CD4-positive, CD25-positive, alpha-beta regulatory T cell (primary cell): Measurements from ENCODE around the gene TFG. TPM values are rescaled to one million over a fixed set of nuclear protein-coding genes. Genes with fewer than 3 reads are reported as not detected.

Source experiments
- ATAC-seq, 2 donors: fragments of 150-1000 bp; cut with Tn5 transposase; one replicate each; pipeline ENCODE4 v1.10.0; 2021; ENCODE audit warnings: low read depth in 2 of 2, moderate number of reproducible peaks in 2 of 2, moderate library complexity in 1 of 2
- DNase-seq, 3 donors: peaks; one replicate each; pipeline versions ENCODE4 v3.0.0 to v3.0.0-alpha.2; 2012 to 2022; ENCODE audit warnings: mixed read lengths in 1 of 3
- H3K27ac ChIP-seq: one replicate; pipeline ENCODE4 v1.7.0; 2013; ENCODE audit warnings: mild to moderate bottlenecking, low read length; ENCODE audit not compliant: insufficient read depth, poor library complexity, severe bottlenecking
- H3K27me3 ChIP-seq: one replicate; pipeline ENCODE4 v1.7.0; 2013; ENCODE audit warnings: low read length; ENCODE audit not compliant: control insufficient read depth, insufficient read depth
- H3K36me3 ChIP-seq: one replicate; pipeline ENCODE4 v1.7.0; 2013; ENCODE audit warnings: mild to moderate bottlenecking, low read length, moderate library complexity; ENCODE audit not compliant: control insufficient read depth, insufficient read depth
- H3K4me1 ChIP-seq: 2 replicates; pipeline ENCODE4 v1.7.0; 2013; ENCODE audit warnings: mild to moderate bottlenecking, low read length; ENCODE audit not compliant: insufficient read depth, control insufficient read depth, poor library complexity, severe bottlenecking
- H3K4me3 ChIP-seq: one replicate; pipeline ENCODE4 v1.7.0; 2013; ENCODE audit warnings: low read depth, mild to moderate bottlenecking, low read length, moderate library complexity
- H3K9me3 ChIP-seq, 2 experiments: 1 replicate in 1 of 2; 2 replicates in 1 of 2; pipeline ENCODE4 v1.7.0; 2013; ENCODE audit warnings: low read length in 2 of 2, mild to moderate bottlenecking in 1 of 2, moderate library complexity in 1 of 2; ENCODE audit not compliant: control insufficient read depth in 2 of 2
- H3K27ac Mint-ChIP-seq, 3 donors: one replicate each; pipeline ENCODE4 v1.8.0; 2020 to 2022; ENCODE audit warnings: mild to moderate bottlenecking in 3 of 3, mixed read lengths in 3 of 3, moderate library complexity in 2 of 3
- H3K27me3 Mint-ChIP-seq: one replicate; pipeline ENCODE4 v1.8.0; 2022; ENCODE audit warnings: mild to moderate bottlenecking, mixed read lengths
- H3K36me3 Mint-ChIP-seq: one replicate; pipeline ENCODE4 v1.8.0; 2020; ENCODE audit warnings: mixed read lengths
- H3K4me1 Mint-ChIP-seq, 4 donors: one replicate each; pipeline ENCODE4 v1.8.0; 2020 to 2022; ENCODE audit warnings: mixed read lengths in 4 of 4, mild to moderate bottlenecking in 1 of 4
- H3K4me3 Mint-ChIP-seq, 4 donors: one replicate each; pipeline ENCODE4 v1.8.0; 2020 to 2022; ENCODE audit warnings: mild to moderate bottlenecking in 4 of 4, mixed read lengths in 4 of 4, moderate library complexity in 3 of 4
- H3K9me3 Mint-ChIP-seq, 7 donors: one replicate each; pipeline ENCODE4 v1.8.0; 2020 to 2022; ENCODE audit warnings: mixed read lengths in 7 of 7, mild to moderate bottlenecking in 3 of 7, moderate library complexity in 2 of 7
- polyA plus RNA-seq, 4 donors: library from polyadenylated mRNA; unstranded; fragments of 300-500 nt; fragmentation: Illumina TruSeq; gene quantifications; one replicate each; pipeline ENCODE4 v1.2.3, GENCODE V29; 2021
- total RNA-seq: library from RNA; stranded (reverse); gene quantifications from one replicate; pipeline ENCODE4 v1.2.3, GENCODE V29; 2022

TFG gene
- total and polyA plus RNA-seq, 5 donors from 2014 or later = 46.9 to 56.3 (median 47.1) TPM

- H3K4me1 ChIP-seq = no peaks in the 10 kb centered on the region
- DNase-seq (no peak), ATAC-seq (no peak)
- peak overlapping the region in 1 of 4 donors; percentile 55 for H3K4me3 Mint-ChIP-seq
- H3K4me1 Mint-ChIP-seq = no peaks in the 10 kb centered on the region
- no peaks in the 10 kb centered on the region for H3K9me3 ChIP-seq
- no peak overlapping the region for H3K27ac ChIP-seq
- H3K36me3 Mint-ChIP-seq = no peaks in the 10 kb centered on the region
- peaks cover 0 to 4% (median 1%) of the 10 kb centered on the region in 7 donors for H3K9me3 Mint-ChIP-seq
- H3K27me3 Mint-ChIP-seq = no peaks in the 10 kb centered on the region
- H3K4me3 ChIP-seq = no peak overlapping the region
- H3K27me3 ChIP-seq = no peaks in the 10 kb centered on the region
- H3K36me3 ChIP-seq = no peaks in the 10 kb centered on the region
- no peak overlapping the region for H3K27ac Mint-ChIP-seq
Observed at GRCh38 chr3:100775226-100775625, 65.9 kb downstream of the TFG start.

- H3K27ac Mint-ChIP-seq = no peak overlapping the region
- Histone ChIP-seq H3K36me3 (no peaks in the 10 kb centered on the region), H3K4me1 (no peaks in the 10 kb centered on the region), H3K27ac (no peak overlapping the region), H3K9me3 (no peaks in the 10 kb centered on the region), H3K4me3 (no peak overlapping the region), H3K27me3 (no peaks in the 10 kb centered on the region)
- H3K9me3 Mint-ChIP-seq = peaks cover 0 to 4% (median 1%) of the 10 kb centered on the region in 7 donors
- no peak for ATAC-seq
- H3K4me3 Mint-ChIP-seq = no peak overlapping the region
- no peak for DNase-seq
- no peaks in the 10 kb centered on the region for H3K36me3 Mint-ChIP-seq
- no peaks in the 10 kb centered on the region for H3K4me1 Mint-ChIP-seq
- no peaks in the 10 kb centered on the region for H3K27me3 Mint-ChIP-seq
Observed at GRCh38 chr3:100775669-100776068, 66.4 kb downstream of the TFG start.

- no peak overlapping the region for H3K27ac Mint-ChIP-seq
- ATAC-seq (no peak), DNase-seq (no peak)
- Histone ChIP-seq H3K27me3 (no peaks in the 10 kb centered on the region), H3K36me3 (no peaks in the 10 kb centered on the region), H3K27ac (no peak overlapping the region), H3K9me3 (no peaks in the 10 kb centered on the region), H3K4me3 (no peak overlapping the region), H3K4me1 (no peaks in the 10 kb centered on the region)
- H3K4me3 Mint-ChIP-seq = no peak overlapping the region
- H3K4me1 Mint-ChIP-seq = no peaks in the 10 kb centered on the region
- peaks cover 0 to 4% (median 2%) of the 10 kb centered on the region in 7 donors for H3K9me3 Mint-ChIP-seq
- no peaks in the 10 kb centered on the region for H3K36me3 Mint-ChIP-seq
- H3K27me3 Mint-ChIP-seq = no peaks in the 10 kb centered on the region
Observed at GRCh38 chr3:100776097-100776729, 66.9 kb downstream of the TFG start.

- no peaks in the 10 kb centered on the region for H3K27me3 ChIP-seq
- DNase-seq = no peak
Observed at GRCh38 chr3:100776746-100777145, 67.5 kb downstream of the TFG start.

GRCh38 chr3:100777271-100777670 lies 68.0 kb downstream of the TFG start:
- ATAC-seq (no peak), DNase-seq (no peak)
- Histone ChIP-seq H3K27me3 (no peaks in the 10 kb centered on the region), H3K9me3 (no peaks in the 10 kb centered on the region), H3K4me1 (no peaks in the 10 kb centered on the region), H3K36me3 (no peaks in the 10 kb centered on the region), H3K4me3 (no peak overlapping the region), H3K27ac (no peak overlapping the region)
- H3K9me3 Mint-ChIP-seq = peaks cover 0 to 3% (median 1%) of the 10 kb centered on the region in 7 donors
- H3K4me3 Mint-ChIP-seq = no peak overlapping the region
- H3K27ac Mint-ChIP-seq = no peak overlapping the region
- H3K36me3 Mint-ChIP-seq = no peaks in the 10 kb centered on the region
- H3K27me3 Mint-ChIP-seq = no peaks in the 10 kb centered on the region
- H3K4me1 Mint-ChIP-seq = no peaks in the 10 kb centered on the region

More at GRCh38 chr3:100776746-100777145, 67.5 kb downstream of the TFG start:
- no peak overlapping the region for H3K4me3 ChIP-seq
- no peak overlapping the region for H3K27ac ChIP-seq
- H3K4me1 Mint-ChIP-seq = no peaks in the 10 kb centered on the region
- H3K27ac Mint-ChIP-seq = no peak overlapping the region
- ATAC-seq = no peak
- H3K9me3 ChIP-seq = no peaks in the 10 kb centered on the region
- H3K4me1 ChIP-seq = no peaks in the 10 kb centered on the region
- H3K27me3 Mint-ChIP-seq = no peaks in the 10 kb centered on the region
- peaks cover 0 to 3% (median 1%) of the 10 kb centered on the region in 7 donors for H3K9me3 Mint-ChIP-seq
- no peaks in the 10 kb centered on the region for H3K36me3 Mint-ChIP-seq
- no peak overlapping the region for H3K4me3 Mint-ChIP-seq
- H3K36me3 ChIP-seq = no peaks in the 10 kb centered on the region

GRCh38 chr3:100779480-100779879 lies 70.2 kb downstream of the TFG start:
- H3K36me3 ChIP-seq = no peaks in the 10 kb centered on the region
- Mint-ChIP-seq H3K27ac (no peak overlapping the region), H3K4me1 (no peaks in the 10 kb centered on the region), H3K9me3 (peaks cover 0 to 4% (median 0%) of the 10 kb centered on the region in 7 donors), H3K27me3 (no peaks in the 10 kb centered on the region), H3K36me3 (no peaks in the 10 kb centered on the region), H3K4me3 (no peak overlapping the region)
- no peaks in the 10 kb centered on the region for H3K4me1 ChIP-seq
- no peaks in the 10 kb centered on the region for H3K9me3 ChIP-seq
- no peak overlapping the region for H3K4me3 ChIP-seq
- no peak for DNase-seq
- H3K27ac ChIP-seq = no peak overlapping the region
- ATAC-seq = no peak
- no peaks in the 10 kb centered on the region for H3K27me3 ChIP-seq

- Histone ChIP-seq H3K9me3 (no peaks in the 10 kb centered on the region), H3K27ac (no peak overlapping the region), H3K36me3 (no peaks in the 10 kb centered on the region), H3K27me3 (no peaks in the 10 kb centered on the region), H3K4me3 (no peak overlapping the region), H3K4me1 (no peaks in the 10 kb centered on the region)
- Mint-ChIP-seq H3K27ac (no peak overlapping the region), H3K27me3 (no peaks in the 10 kb centered on the region), H3K4me3 (no peak overlapping the region), H3K36me3 (no peaks in the 10 kb centered on the region), H3K4me1 (no peaks in the 10 kb centered on the region), H3K9me3 (peaks cover 0 to 6% (median 0%) of the 10 kb centered on the region in 7 donors)
- DNase-seq (no peak), ATAC-seq (no peak)
Observed at GRCh38 chr3:100780071-100780622, 70.9 kb downstream of the TFG start.

GRCh38 chr3:100781301-100781700 lies 72.0 kb downstream of the TFG start:
- no peak for ATAC-seq
- Mint-ChIP-seq H3K27ac (no peak overlapping the region), H3K27me3 (no peaks in the 10 kb centered on the region), H3K4me3 (no peak overlapping the region), H3K9me3 (peaks cover 0 to 6% (median 2%) of the 10 kb centered on the region in 7 donors), H3K4me1 (no peaks in the 10 kb centered on the region), H3K36me3 (no peaks in the 10 kb centered on the region)
- no peak overlapping the region for H3K27ac ChIP-seq
- H3K4me1 ChIP-seq = no peaks in the 10 kb centered on the region
- no peaks in the 10 kb centered on the region for H3K36me3 ChIP-seq
- H3K27me3 ChIP-seq = no peaks in the 10 kb centered on the region
- DNase-seq = no peak
- no peak overlapping the region for H3K4me3 ChIP-seq
- peaks cover 0 to 2% of the 10 kb centered on the region in 2 experiments for H3K9me3 ChIP-seq
